Measurements from ENCODE around the gene GTF2IRD1. TPM values are rescaled to one million over a fixed set of nuclear protein-coding genes. Genes with fewer than 3 reads are reported as not detected.

GTF2IRD1 gene
- total and polyA plus RNA-seq, 10 donors, result 2.4 to 6.6 (median 3.6) TPM

DNA sequence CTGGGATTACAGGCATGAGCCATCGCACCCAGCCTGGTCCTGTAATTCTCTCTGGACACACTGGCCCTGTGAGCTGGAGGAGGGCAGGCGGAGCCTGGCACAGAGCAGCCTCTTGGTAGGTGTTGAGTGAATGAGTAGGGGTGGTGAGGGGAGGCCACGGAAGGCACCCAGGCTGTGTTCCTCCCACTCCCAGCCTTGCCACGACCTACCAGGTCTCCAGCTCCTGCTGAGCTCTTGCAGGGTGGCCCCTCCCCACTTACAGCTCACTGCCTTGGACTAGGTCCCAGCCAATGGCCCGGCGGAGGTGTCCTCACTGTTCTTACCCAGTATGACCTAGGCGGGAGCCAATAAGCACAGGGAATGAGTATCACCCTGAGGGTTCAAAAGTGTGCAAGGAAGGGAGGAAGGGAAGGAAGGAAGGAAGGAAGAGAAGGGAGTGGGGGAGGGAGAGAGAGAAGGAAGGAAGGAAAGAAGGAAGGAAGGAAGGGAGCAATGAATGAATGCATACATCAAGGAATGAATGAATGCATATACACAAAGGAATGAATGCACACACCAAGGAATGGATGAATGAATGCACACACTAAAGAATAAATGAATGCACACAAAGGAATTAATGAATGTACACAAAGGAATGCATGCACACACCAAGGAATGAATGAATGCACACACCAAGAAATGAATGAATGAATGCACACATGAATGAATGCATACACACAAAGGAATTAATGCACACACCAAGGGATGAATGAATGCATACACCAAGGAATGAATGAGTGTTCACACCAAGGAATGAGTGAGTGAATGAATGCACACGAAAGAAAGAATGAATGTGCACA lies 45.5 kb downstream of the GTF2IRD1 start:
- H3K36me3 ChIP-seq, result no peaks in the 10 kb centered on the region

GRCh38 chr7:74499835-74500388 lies 46.2 kb downstream of the GTF2IRD1 start:
- Histone ChIP-seq H3K4me1 (no peaks in the 10 kb centered on the region), H3K27me3 (replicated peaks in 1 of 7) (no peaks in the 10 kb centered on the region), H3K4me3 (no peak overlapping the region), H3K9me3 (no peaks in the 10 kb centered on the region), H3K36me3 (no peaks in the 10 kb centered on the region), H3K27ac (no peak overlapping the region)
- WGBS, 5 donors, result 70 to 82% (median 79%) methylated on average over 8 to 9 of the region's 9 CpGs
- intact Hi-C loops (cut with DNase I; ENCODE audit: low total_unique reads), result no loop called here
- TF ChIP-seq, protein P1, sequence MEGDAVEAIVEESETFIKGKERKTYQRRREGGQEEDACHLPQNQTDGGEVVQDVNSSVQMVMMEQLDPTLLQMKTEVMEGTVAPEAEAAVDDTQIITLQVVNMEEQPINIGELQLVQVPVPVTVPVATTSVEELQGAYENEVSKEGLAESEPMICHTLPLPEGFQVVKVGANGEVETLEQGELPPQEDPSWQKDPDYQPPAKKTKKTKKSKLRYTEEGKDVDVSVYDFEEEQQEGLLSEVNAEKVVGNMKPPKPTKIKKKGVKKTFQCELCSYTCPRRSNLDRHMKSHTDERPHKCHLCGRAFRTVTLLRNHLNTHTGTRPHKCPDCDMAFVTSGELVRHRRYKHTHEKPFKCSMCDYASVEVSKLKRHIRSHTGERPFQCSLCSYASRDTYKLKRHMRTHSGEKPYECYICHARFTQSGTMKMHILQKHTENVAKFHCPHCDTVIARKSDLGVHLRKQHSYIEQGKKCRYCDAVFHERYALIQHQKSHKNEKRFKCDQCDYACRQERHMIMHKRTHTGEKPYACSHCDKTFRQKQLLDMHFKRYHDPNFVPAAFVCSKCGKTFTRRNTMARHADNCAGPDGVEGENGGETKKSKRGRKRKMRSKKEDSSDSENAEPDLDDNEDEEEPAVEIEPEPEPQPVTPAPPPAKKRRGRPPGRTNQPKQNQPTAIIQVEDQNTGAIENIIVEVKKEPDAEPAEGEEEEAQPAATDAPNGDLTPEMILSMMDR (IDR thresholded peaks at IDR 0.05 in 8 of 11, conservative IDR thresholded peaks at IDR 0.05 in 3 of 11), result no peak
- TF ChIP-seq POLR2A (IDR thresholded peaks at IDR 0.05) (no peak), POLR2AphosphoS5 (IDR thresholded peaks at IDR 0.05) (no peak)
- DNase-seq, result no peak

More for the DNA sequence above, 45.5 kb downstream of the GTF2IRD1 start:
- H3K9me3 ChIP-seq, result no peaks in the 10 kb centered on the region
- no peaks in the 10 kb centered on the region for H3K4me1 ChIP-seq
- no peak overlapping the region for H3K4me3 ChIP-seq
- H3K27ac ChIP-seq, result no peak overlapping the region
- H3K27me3 ChIP-seq (replicated peaks in 1 of 7), result no peaks in the 10 kb centered on the region
- 84 to 97% (median 88%) methylated on average over 6 to 8 of the region's 8 CpGs for WGBS, 5 donors
- TF ChIP-seq POLR2AphosphoS5 (IDR thresholded peaks at IDR 0.05), result no peak
- TF ChIP-seq POLR2A (IDR thresholded peaks at IDR 0.05), result no peak
- TF ChIP-seq, protein P1 (IDR thresholded peaks at IDR 0.05 in 8 of 11, conservative IDR thresholded peaks at IDR 0.05 in 3 of 11), result no peak
- no peak for DNase-seq
- intact Hi-C loops (cut with DNase I; ENCODE audit: low total_unique reads), result no loop called here

DNA sequence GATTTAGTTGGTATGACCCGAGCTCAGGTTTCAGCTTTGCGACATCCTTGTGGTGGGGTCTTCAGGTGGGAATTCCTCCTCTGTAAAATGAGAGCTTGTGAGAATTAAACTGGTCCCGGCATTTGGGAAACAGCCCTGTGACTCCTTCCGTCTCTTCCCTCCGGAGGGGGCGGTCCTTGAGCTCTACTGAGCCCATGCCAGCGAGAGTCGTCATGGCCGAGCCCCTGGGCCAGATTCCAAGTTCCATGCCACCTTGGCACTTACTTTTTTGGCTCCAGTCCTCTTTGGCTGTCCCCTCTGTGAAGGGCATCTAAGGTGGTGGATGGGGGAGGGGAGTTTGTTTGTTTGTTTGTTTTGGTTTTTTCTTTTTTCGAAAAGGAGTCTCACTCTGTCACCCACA lies 47.6 kb downstream of the GTF2IRD1 start:
- 73 to 80% (median 78%) methylated on average over 10 of the region's 10 CpGs for WGBS, 5 donors
- DNase-seq, result no peak
- intact Hi-C loops (cut with DNase I; ENCODE audit: low total_unique reads), result no loop called here

More for the DNA sequence above, 47.6 kb downstream of the GTF2IRD1 start:
- no peaks in the 10 kb centered on the region for H3K27me3 ChIP-seq (replicated peaks in 1 of 7)
- H3K4me3 ChIP-seq, result no peak overlapping the region
- no peaks in the 10 kb centered on the region for H3K9me3 ChIP-seq
- TF ChIP-seq, protein P1 (IDR thresholded peaks at IDR 0.05 in 8 of 11, conservative IDR thresholded peaks at IDR 0.05 in 3 of 11), result no peak
- TF ChIP-seq POLR2AphosphoS5 (IDR thresholded peaks at IDR 0.05) (no peak), POLR2A (IDR thresholded peaks at IDR 0.05) (no peak)
- no peaks in the 10 kb centered on the region for H3K36me3 ChIP-seq
- H3K27ac ChIP-seq, result no peak overlapping the region
- no peaks in the 10 kb centered on the region for H3K4me1 ChIP-seq

Measured in spleen (tissue), 11 donors.